Measurements from ENCODE around the gene SUMO2. TPM values are rescaled to one million over a fixed set of nuclear protein-coding genes. Genes with fewer than 3 reads are reported as not detected.
A peak's percentile ranks its signal among the peaks of the same experiment; 100 is the strongest.
"Not testable (repeated sequence)": the region's sequence is repeated elsewhere in the genome, so short reads cannot be mapped to it uniquely, and the experiment has no call there.

SUMO2 gene
- total RNA-seq, 1 donor from 2014 or later: 633 TPM

GRCh38 chr17:75130632-75131277 lies 52.0 kb downstream of the SUMO2 start:
- peak; percentile 42 for DNase-seq (ENCODE audit: low spot score, unreplicated experiment)
- peaks cover 8% of the 10 kb centered on the region for H3K36me3 Mint-ChIP-seq (ENCODE audit: insufficient read depth)

GRCh38 chr17:75130059-75130631 lies 52.6 kb downstream of the SUMO2 start:
- no peak for DNase-seq (ENCODE audit: low spot score, unreplicated experiment)
- Mint-ChIP-seq H3K9me3 (ENCODE audit: low read depth) (no peaks in the 10 kb centered on the region), H3K4me1 (ENCODE audit: low read depth) (peaks cover 4% of the 10 kb centered on the region), H3K27ac (peak overlapping the region; percentile 84), H3K4me3 (ENCODE audit: low read depth) (peak overlapping the region; percentile 86), H3K36me3 (ENCODE audit: insufficient read depth) (peaks cover 7% of the 10 kb centered on the region), H3K27me3 (no peaks in the 10 kb centered on the region)
- TF ChIP-seq CTCF (IDR thresholded peaks at IDR 0.05; ENCODE audit: unreplicated experiment): no peak

More at GRCh38 chr17:75130632-75131277, 52.0 kb downstream of the SUMO2 start:
- peak overlapping the region; percentile 86 for H3K4me3 Mint-ChIP-seq (ENCODE audit: low read depth)
- H3K27me3 Mint-ChIP-seq: no peaks in the 10 kb centered on the region
- no peaks in the 10 kb centered on the region for H3K9me3 Mint-ChIP-seq (ENCODE audit: low read depth)
- TF ChIP-seq CTCF (IDR thresholded peaks at IDR 0.05; ENCODE audit: unreplicated experiment): peak; percentile 65
- H3K27ac Mint-ChIP-seq: peak overlapping the region; percentile 84
- peaks cover 4% of the 10 kb centered on the region for H3K4me1 Mint-ChIP-seq (ENCODE audit: low read depth)

GRCh38 chr17:75129576-75129975 lies 53.2 kb downstream of the SUMO2 start:
- no peak for DNase-seq (ENCODE audit: low spot score, unreplicated experiment)
- Mint-ChIP-seq H3K27ac (no peak overlapping the region), H3K4me3 (ENCODE audit: low read depth) (peak overlapping the region; percentile 48), H3K4me1 (ENCODE audit: low read depth) (peaks cover 4% of the 10 kb centered on the region), H3K36me3 (ENCODE audit: insufficient read depth) (peaks cover 4% of the 10 kb centered on the region), H3K9me3 (ENCODE audit: low read depth) (no peaks in the 10 kb centered on the region), H3K27me3 (no peaks in the 10 kb centered on the region)
- TF ChIP-seq CTCF (IDR thresholded peaks at IDR 0.05; ENCODE audit: unreplicated experiment): no peak

- H3K27me3 Mint-ChIP-seq: no peaks in the 10 kb centered on the region
- no peak for TF ChIP-seq CTCF (IDR thresholded peaks at IDR 0.05; ENCODE audit: unreplicated experiment)
- H3K4me1 Mint-ChIP-seq (ENCODE audit: low read depth): peaks cover 4% of the 10 kb centered on the region
- H3K9me3 Mint-ChIP-seq (ENCODE audit: low read depth): no peaks in the 10 kb centered on the region
- DNase-seq (ENCODE audit: low spot score, unreplicated experiment): no peak
- H3K4me3 Mint-ChIP-seq (ENCODE audit: low read depth): peak overlapping the region; percentile 48
- peaks cover 3% of the 10 kb centered on the region for H3K36me3 Mint-ChIP-seq (ENCODE audit: insufficient read depth)
- H3K27ac Mint-ChIP-seq: no peak overlapping the region
These were observed 53.9 kb downstream of the SUMO2 start for GRCh38 chr17:75128694-75129505.

GRCh38 chr17:75127936-75128335 lies 54.8 kb downstream of the SUMO2 start:
- H3K4me1 Mint-ChIP-seq (ENCODE audit: low read depth); DNase-seq (ENCODE audit: low spot score, unreplicated experiment); H3K36me3 Mint-ChIP-seq (ENCODE audit: insufficient read depth); H3K27me3 Mint-ChIP-seq; H3K9me3 Mint-ChIP-seq (ENCODE audit: low read depth); H3K27ac Mint-ChIP-seq: not testable (repeated sequence)
- peak overlapping the region; percentile 40 for H3K4me3 Mint-ChIP-seq (ENCODE audit: low read depth)
